Stimulated activated naive B cell treated with anti-CD40 and anti-IgM and Interleukin-4, amounts not matched to agents 10 μg/mL and 1 μg/mL and 100 μg/mL, for 72 hours (primary cell): Measurements from ENCODE around the gene ASIC2.
A peak's percentile ranks its signal among the peaks of the same experiment; 100 is the strongest.

ENCODE experiments used
- ATAC-seq, 2 donors: fragments of 150-1000 bp; cut with Tn5 transposase; replicated peaks; 2 replicates each; pipeline ENCODE4 v1.10.0; 2021; ENCODE audit warnings: moderate library complexity in 1 of 2
- DNase-seq: peaks from one replicate; pipeline ENCODE4 v3.0.0; 2021
- H3K27ac Mint-ChIP-seq: one replicate; pipeline ENCODE4 v1.8.0; 2022; ENCODE audit warnings: mild to moderate bottlenecking, mixed read lengths
- H3K27me3 Mint-ChIP-seq, 2 donors: one replicate each; pipeline ENCODE4 v1.8.0; 2022; ENCODE audit warnings: mixed read lengths in 2 of 2
- H3K36me3 Mint-ChIP-seq, 2 donors: one replicate each; pipeline ENCODE4 v1.8.0; 2022; ENCODE audit warnings: mixed read lengths in 2 of 2, mild to moderate bottlenecking in 1 of 2
- H3K4me1 Mint-ChIP-seq, 2 donors: one replicate each; pipeline ENCODE4 v1.8.0; 2022; ENCODE audit warnings: mixed read lengths in 2 of 2, mild to moderate bottlenecking in 1 of 2
- H3K4me3 Mint-ChIP-seq, 2 donors: one replicate each; pipeline ENCODE4 v1.8.0; 2022; ENCODE audit warnings: mild to moderate bottlenecking in 2 of 2, mixed read lengths in 2 of 2, moderate library complexity in 1 of 2
- H3K9me3 Mint-ChIP-seq, 2 donors: one replicate each; pipeline ENCODE4 v1.8.0; 2022; ENCODE audit warnings: mixed read lengths in 2 of 2, mild to moderate bottlenecking in 1 of 2

Gene ASIC2

DNA sequence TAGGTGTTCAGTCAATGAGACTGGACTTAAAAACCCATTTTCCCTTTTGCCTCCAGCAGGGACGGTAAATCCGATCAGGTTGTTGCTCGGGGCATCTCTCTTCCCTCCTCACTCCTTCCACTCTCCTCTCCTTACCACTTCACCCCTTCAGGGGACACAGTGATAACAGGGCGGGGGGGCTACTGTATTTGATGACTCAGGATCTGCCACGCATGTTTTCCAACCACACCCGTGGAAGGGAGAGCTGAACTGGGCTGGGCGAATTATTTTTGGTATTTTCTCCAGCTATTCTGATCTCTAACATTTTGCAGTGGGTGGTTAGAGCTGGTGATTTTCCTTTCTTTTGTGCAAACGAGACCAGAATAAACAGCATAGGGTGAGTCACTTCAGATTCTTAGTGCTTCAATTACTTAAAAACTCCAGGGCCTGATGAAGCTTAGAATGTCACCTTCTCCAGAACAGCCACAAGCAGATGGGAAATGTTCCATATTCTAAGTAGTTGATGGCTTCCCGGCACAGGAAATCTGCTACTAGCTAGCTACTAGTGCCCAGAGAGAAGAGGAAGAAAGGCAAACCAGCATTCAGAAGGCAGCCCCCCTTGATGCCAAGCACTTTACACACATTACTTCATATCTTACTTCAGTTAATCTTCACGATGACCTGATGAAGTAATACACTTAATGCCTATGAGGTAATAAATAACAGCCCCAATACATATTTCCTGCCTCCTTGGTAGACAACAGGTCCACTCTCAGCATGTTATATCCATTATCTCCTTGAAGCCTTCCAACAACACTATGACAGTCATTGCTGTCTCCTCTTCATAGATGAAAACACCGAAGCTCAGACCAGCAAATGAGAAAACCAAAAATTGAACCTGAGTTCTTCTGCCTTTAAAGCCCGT is 74.1 kb downstream of the ASIC2 start:
- Mint-ChIP-seq H3K36me3 (no peaks in the 10 kb centered on the region), H3K4me3 (no peak overlapping the region), H3K9me3 (no peaks in the 10 kb centered on the region), H3K27ac (no peak overlapping the region), H3K27me3 (peaks cover 4 to 14% of the 10 kb centered on the region in 2 donors), H3K4me1 (no peaks in the 10 kb centered on the region)
- ATAC-seq (no peak), DNase-seq (no peak)

DNA sequence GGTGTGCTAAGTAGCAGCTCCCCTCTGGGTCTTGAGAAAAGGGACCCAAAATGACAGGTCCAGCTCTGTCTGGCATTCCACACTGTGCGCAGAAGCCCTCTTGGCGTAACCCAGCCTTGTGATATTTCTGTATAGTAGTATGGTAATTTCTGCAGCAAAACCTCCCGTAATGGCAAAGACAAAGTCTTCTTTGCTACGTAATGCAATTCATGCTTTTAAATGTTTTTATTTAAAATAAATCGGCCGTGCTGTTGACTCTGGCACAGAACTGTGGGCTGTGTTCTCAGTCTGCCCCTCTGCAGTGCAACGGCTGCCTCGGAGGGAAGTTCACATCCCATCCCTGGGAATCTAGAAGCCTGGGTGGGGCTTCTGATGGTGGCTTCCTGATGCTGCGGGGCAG is 75.2 kb downstream of the ASIC2 start:
- H3K4me1 Mint-ChIP-seq, result no peaks in the 10 kb centered on the region

DNA sequence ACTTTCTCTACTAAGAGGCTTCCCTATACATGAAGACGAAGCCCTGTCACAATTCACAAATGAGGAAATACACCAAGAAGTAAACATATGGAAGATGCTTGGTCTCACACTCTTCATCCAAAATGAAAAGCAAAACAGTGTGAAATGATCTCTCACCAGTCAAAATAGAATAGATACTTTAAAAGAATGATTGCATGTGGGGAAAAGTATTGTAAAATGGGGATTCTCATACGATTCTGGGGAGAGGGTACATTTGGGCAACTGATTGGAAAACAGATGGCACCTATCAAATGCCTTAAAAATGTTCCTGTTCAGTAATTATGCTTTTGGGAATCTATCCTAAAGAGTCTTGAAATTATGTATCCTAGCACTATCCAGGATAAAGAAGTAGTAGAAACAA is 78.1 kb downstream of the ASIC2 start:
- Mint-ChIP-seq H3K27ac (no peak overlapping the region), H3K36me3 (no peaks in the 10 kb centered on the region), H3K9me3 (no peaks in the 10 kb centered on the region), H3K4me3 (no peak overlapping the region), H3K27me3 (peaks cover 9 to 12% of the 10 kb centered on the region in 2 donors), H3K4me1 (no peaks in the 10 kb centered on the region)
- DNase-seq, result no peak
- no peak for ATAC-seq

More for the DNA sequence above, 75.2 kb downstream of the ASIC2 start:
- ATAC-seq, result no peak
- no peak overlapping the region for H3K4me3 Mint-ChIP-seq
- DNase-seq, result no peak
- no peaks in the 10 kb centered on the region for H3K36me3 Mint-ChIP-seq
- no peak overlapping the region for H3K27ac Mint-ChIP-seq
- peaks cover 4 to 14% of the 10 kb centered on the region in 2 donors for H3K27me3 Mint-ChIP-seq
- H3K9me3 Mint-ChIP-seq, result no peaks in the 10 kb centered on the region

GRCh38 chr17:33210285-33210684 is 82.8 kb downstream of the ASIC2 start:
- no peaks in the 10 kb centered on the region for H3K4me1 Mint-ChIP-seq
- no peak overlapping the region for H3K4me3 Mint-ChIP-seq
- H3K27ac Mint-ChIP-seq, result no peak overlapping the region
- no peaks in the 10 kb centered on the region for H3K36me3 Mint-ChIP-seq
- ATAC-seq, result peak in 1 of 2 donors; percentile 36
- DNase-seq, result no peak
- H3K9me3 Mint-ChIP-seq, result no peaks in the 10 kb centered on the region
- peaks cover 0 to 12% of the 10 kb centered on the region in 2 donors for H3K27me3 Mint-ChIP-seq

DNA sequence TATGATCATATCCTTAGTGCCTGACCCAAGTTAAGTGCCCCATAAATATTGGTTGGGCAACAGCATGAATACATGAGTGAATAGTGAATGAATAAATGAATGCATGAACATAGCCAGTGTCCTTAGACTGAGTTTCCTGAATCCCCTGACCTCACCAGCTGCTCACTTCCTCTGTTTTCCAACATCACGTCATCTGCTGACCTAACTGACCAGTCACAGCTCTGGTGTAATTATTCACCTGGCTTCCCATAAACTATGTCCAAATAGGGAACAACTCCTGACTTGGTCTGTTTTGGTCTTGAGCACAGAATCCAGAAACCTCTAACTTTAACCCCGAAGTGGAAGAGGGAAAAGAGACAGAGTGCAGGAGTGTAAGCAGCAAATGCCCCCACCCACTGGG is 83.4 kb downstream of the ASIC2 start:
- Mint-ChIP-seq H3K27me3 (peaks cover 0 to 12% of the 10 kb centered on the region in 2 donors), H3K4me3 (no peak overlapping the region), H3K4me1 (no peaks in the 10 kb centered on the region), H3K36me3 (no peaks in the 10 kb centered on the region), H3K27ac (no peak overlapping the region), H3K9me3 (no peaks in the 10 kb centered on the region)
- ATAC-seq (no peak), DNase-seq (no peak)

DNA sequence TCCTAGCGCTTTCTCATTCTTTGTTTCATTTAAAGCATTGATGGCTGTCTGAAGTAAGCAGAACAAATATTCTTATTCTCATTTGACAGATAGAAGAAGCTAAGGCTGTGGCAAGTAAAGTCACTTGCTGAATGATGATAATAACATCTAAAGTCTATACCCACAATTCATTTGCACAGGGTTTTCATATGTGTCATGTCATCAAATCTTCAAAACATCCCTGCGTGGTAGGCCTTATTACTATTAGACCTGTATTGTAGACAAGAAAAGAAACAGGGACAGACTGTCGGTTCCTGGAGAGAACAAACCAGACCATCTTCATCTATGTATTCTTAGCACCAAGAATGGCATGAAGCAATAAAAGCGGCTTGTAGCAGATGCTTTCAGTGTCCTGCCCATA is 85.9 kb downstream of the ASIC2 start:
- Mint-ChIP-seq H3K36me3 (no peaks in the 10 kb centered on the region), H3K27ac (no peak overlapping the region), H3K4me3 (no peak overlapping the region), H3K27me3 (peaks cover 0 to 9% of the 10 kb centered on the region in 2 donors), H3K4me1 (no peaks in the 10 kb centered on the region), H3K9me3 (no peaks in the 10 kb centered on the region)
- DNase-seq (no peak), ATAC-seq (no peak)

DNA sequence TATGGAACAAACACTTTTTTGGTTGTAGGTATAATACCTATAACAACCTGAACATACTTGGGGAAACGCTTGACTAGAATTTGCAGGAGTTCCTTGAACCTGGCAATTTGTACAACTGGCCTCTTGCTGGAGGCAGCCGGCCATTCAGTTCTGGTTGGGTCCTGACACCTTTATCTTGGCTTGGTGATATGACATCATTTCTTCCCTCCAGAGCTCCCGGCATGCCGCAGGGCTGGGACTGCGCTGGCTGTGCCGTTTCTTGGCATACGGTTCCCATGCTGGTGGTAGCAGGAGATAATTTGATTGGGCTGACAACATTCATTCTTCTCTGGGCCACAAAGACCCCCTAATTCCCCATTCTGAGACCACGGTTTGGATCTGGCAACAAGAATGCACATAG is 87.5 kb downstream of the ASIC2 start:
- ATAC-seq (no peak), DNase-seq (no peak)
- Mint-ChIP-seq H3K27ac (no peak overlapping the region), H3K4me1 (no peaks in the 10 kb centered on the region), H3K36me3 (no peaks in the 10 kb centered on the region), H3K4me3 (no peak overlapping the region), H3K27me3 (peaks cover 4 to 5% of the 10 kb centered on the region in 2 donors), H3K9me3 (peaks cover 0 to 2% of the 10 kb centered on the region in 2 donors)

DNA sequence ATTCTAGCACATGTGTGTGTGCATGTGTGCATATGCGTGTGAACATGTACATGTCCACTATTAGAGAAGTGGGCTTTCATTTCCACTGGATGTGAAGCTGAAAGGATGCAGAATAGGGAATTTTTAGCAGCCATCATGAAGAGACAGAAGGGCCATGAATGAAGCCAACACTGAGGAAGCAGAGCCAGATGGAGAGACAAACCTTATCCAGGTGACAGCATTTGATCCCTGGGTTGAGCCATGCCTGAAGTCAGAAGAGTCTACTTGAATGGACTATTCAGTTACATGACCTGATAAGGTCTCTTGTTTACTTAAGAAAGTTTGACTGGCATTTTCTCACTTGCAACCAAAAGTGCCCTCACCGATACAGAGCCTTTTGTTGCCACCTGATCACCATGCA is 88.4 kb downstream of the ASIC2 start:
- Mint-ChIP-seq H3K4me1 (no peaks in the 10 kb centered on the region), H3K27me3 (peaks cover 5 to 6% of the 10 kb centered on the region in 2 donors), H3K4me3 (no peak overlapping the region), H3K36me3 (no peaks in the 10 kb centered on the region), H3K27ac (no peak overlapping the region), H3K9me3 (peaks cover 0 to 2% of the 10 kb centered on the region in 2 donors)
- ATAC-seq, result no peak
- no peak for DNase-seq

GRCh38 chr17:33204156-33204555 is 88.9 kb downstream of the ASIC2 start:
- ATAC-seq, result no peak
- no peaks in the 10 kb centered on the region for H3K4me1 Mint-ChIP-seq
- no peak overlapping the region for H3K4me3 Mint-ChIP-seq
- H3K27ac Mint-ChIP-seq, result no peak overlapping the region
- H3K36me3 Mint-ChIP-seq, result no peaks in the 10 kb centered on the region
- peaks cover 5 to 8% of the 10 kb centered on the region in 2 donors for H3K27me3 Mint-ChIP-seq
- peaks cover 0 to 2% of the 10 kb centered on the region in 2 donors for H3K9me3 Mint-ChIP-seq
- no peak for DNase-seq

DNA sequence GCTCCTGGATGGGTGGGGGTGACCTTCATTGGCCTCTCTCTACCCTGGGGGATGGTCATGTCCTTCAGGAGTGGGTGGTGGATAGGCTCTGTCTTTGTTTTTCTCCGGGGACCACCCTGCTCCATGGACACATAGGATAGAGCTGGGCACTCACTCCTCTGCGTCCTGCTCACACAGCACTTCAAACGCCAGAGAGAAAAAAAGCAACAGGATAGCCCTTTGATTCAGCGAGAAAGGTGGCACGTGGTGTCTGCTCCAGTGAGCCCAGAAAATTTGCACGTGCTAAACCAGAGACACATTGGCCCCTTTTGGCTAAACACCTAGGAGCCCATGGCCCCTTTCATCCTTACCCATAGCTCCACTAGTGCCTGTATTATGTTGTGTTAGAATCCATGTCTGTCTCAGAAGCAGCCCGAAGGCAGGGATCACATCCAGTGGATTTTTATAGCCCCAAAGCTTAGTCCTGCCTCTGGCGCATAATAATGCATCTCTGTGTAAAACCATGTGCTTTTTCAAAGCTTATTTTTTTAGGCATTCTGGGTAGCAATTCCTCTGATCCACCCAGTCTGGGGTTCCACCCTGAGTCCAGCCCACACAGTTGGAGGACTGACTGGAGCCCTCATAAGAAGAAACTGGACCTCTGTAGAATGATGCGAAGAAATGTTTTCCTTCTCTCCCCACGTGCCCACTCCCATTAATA is 90.1 kb downstream of the ASIC2 start:
- Mint-ChIP-seq H3K4me1 (no peaks in the 10 kb centered on the region), H3K27ac (no peak overlapping the region), H3K9me3 (peaks cover 0 to 2% of the 10 kb centered on the region in 2 donors), H3K4me3 (no peak overlapping the region), H3K27me3 (peaks cover 5 to 8% of the 10 kb centered on the region in 2 donors), H3K36me3 (no peaks in the 10 kb centered on the region)
- ATAC-seq, result no peak
- no peak for DNase-seq

GRCh38 chr17:33202021-33202420 is 91.1 kb downstream of the ASIC2 start:
- no peak overlapping the region for H3K27ac Mint-ChIP-seq

GRCh38 chr17:33201283-33201682 is 91.8 kb downstream of the ASIC2 start:
- Mint-ChIP-seq H3K4me3 (no peak overlapping the region), H3K27ac (no peak overlapping the region), H3K27me3 (peaks cover 5 to 8% of the 10 kb centered on the region in 2 donors), H3K36me3 (no peaks in the 10 kb centered on the region), H3K4me1 (no peaks in the 10 kb centered on the region), H3K9me3 (peaks cover 0 to 2% of the 10 kb centered on the region in 2 donors)
- DNase-seq (no peak), ATAC-seq (no peak)

More at GRCh38 chr17:33202021-33202420, 91.1 kb downstream of the ASIC2 start:
- Mint-ChIP-seq H3K36me3 (no peaks in the 10 kb centered on the region), H3K27me3 (peaks cover 5 to 8% of the 10 kb centered on the region in 2 donors), H3K9me3 (peaks cover 0 to 2% of the 10 kb centered on the region in 2 donors), H3K4me1 (no peaks in the 10 kb centered on the region), H3K4me3 (no peak overlapping the region)
- ATAC-seq (no peak), DNase-seq (no peak)

- no peak overlapping the region for H3K4me3 Mint-ChIP-seq
- no peak for ATAC-seq
- no peaks in the 10 kb centered on the region for H3K36me3 Mint-ChIP-seq
- peaks cover 5 to 8% of the 10 kb centered on the region in 2 donors for H3K27me3 Mint-ChIP-seq
- no peaks in the 10 kb centered on the region for H3K4me1 Mint-ChIP-seq
- H3K9me3 Mint-ChIP-seq, result peaks cover 0 to 2% of the 10 kb centered on the region in 2 donors
- H3K27ac Mint-ChIP-seq, result no peak overlapping the region
- no peak for DNase-seq
These were observed 92.5 kb downstream of the ASIC2 start for GRCh38 chr17:33200587-33200986.

GRCh38 chr17:33199571-33200510 is 93.3 kb downstream of the ASIC2 start:
- Mint-ChIP-seq H3K36me3 (no peaks in the 10 kb centered on the region), H3K27ac (no peak overlapping the region), H3K4me1 (no peaks in the 10 kb centered on the region), H3K27me3 (peaks cover 5 to 8% of the 10 kb centered on the region in 2 donors), H3K9me3 (peaks cover 0 to 2% of the 10 kb centered on the region in 2 donors), H3K4me3 (no peak overlapping the region)
- ATAC-seq (no peak), DNase-seq (no peak)
